ENCODE measurements around the gene ARHGEF12. TPM values are rescaled to one million over a fixed set of nuclear protein-coding genes. Genes with fewer than 3 reads are reported as not detected.

The ARHGEF12 gene
- total RNA-seq, 1 experiment from 2014 or later = 132 TPM

- no peak for DNase-seq (ENCODE audit: low spot score)
- Histone ChIP-seq H3K4me1 (ENCODE audit: insufficient read depth, low read length, poor library complexity, severe bottlenecking) (peaks cover 23% of the 10 kb centered on the region), H3K36me3 (ENCODE audit: insufficient read depth, low read length, poor library complexity, severe bottlenecking) (no peaks in the 10 kb centered on the region), H3K27me3 (replicated peaks; ENCODE audit: insufficient read depth, low read depth, low read length, poor library complexity) (no peaks in the 10 kb centered on the region), H3K4me3 (ENCODE audit: low read depth, low read length, poor library complexity, severe bottlenecking) (no peak overlapping the region), H3K9me3 (ENCODE audit: low read depth, low read length, poor library complexity, severe bottlenecking) (peaks cover 7% of the 10 kb centered on the region), H3K27ac (ENCODE audit: low read depth, low read length, poor library complexity, severe bottlenecking) (no peak overlapping the region)
- no TSS peak for BruUV-seq (replicated peaks)
- CTCF ChIA-PET = no interaction called here
- POLR2A ChIA-PET (ENCODE audit: low non-redundant PET) = no interaction called here
- intact Hi-C loops (cut with micrococcal nuclease; ENCODE audit: unreplicated experiment) = no loop called here
- TF ChIP-seq CTCF (conservative IDR thresholded peaks at IDR 0.05; ENCODE audit: low read depth, low read length) (no peak), EZH2 (IDR thresholded peaks at IDR 0.05; ENCODE audit: borderline replicate concordance, low read depth, low read length, poor library complexity, severe bottlenecking) (no peak)
Observed at GRCh38 chr11:120391854-120392253, 55.6 kb downstream of the ARHGEF12 start.

- Histone ChIP-seq H3K36me3 (ENCODE audit: insufficient read depth, low read length, poor library complexity, severe bottlenecking) (no peaks in the 10 kb centered on the region), H3K4me3 (ENCODE audit: low read depth, low read length, poor library complexity, severe bottlenecking) (no peak overlapping the region), H3K27ac (ENCODE audit: low read depth, low read length, poor library complexity, severe bottlenecking) (no peak overlapping the region), H3K9me3 (ENCODE audit: low read depth, low read length, poor library complexity, severe bottlenecking) (peaks cover 7% of the 10 kb centered on the region), H3K4me1 (ENCODE audit: insufficient read depth, low read length, poor library complexity, severe bottlenecking) (peaks cover 27% of the 10 kb centered on the region), H3K27me3 (replicated peaks; ENCODE audit: insufficient read depth, low read depth, low read length, poor library complexity) (no peaks in the 10 kb centered on the region)
- no TSS peak for BruUV-seq (replicated peaks)
- no peak for DNase-seq (ENCODE audit: low spot score)
- CTCF ChIA-PET = no interaction called here
- POLR2A ChIA-PET (ENCODE audit: low non-redundant PET) = no interaction called here
- TF ChIP-seq EZH2 (IDR thresholded peaks at IDR 0.05; ENCODE audit: borderline replicate concordance, low read depth, low read length, poor library complexity, severe bottlenecking) (no peak), CTCF (conservative IDR thresholded peaks at IDR 0.05; ENCODE audit: low read depth, low read length) (no peak)
- intact Hi-C loops (cut with micrococcal nuclease; ENCODE audit: unreplicated experiment) = no loop called here
Observed at GRCh38 chr11:120392314-120392713, 56.1 kb downstream of the ARHGEF12 start.

- no peak overlapping the region for H3K27ac ChIP-seq (ENCODE audit: low read depth, low read length, poor library complexity, severe bottlenecking)
- H3K4me3 ChIP-seq (ENCODE audit: low read depth, low read length, poor library complexity, severe bottlenecking) = no peak overlapping the region
- no peak for DNase-seq (ENCODE audit: low spot score)
- no TSS peak for BruUV-seq (replicated peaks)
- H3K4me1 ChIP-seq (ENCODE audit: insufficient read depth, low read length, poor library complexity, severe bottlenecking) = peaks cover 31% of the 10 kb centered on the region
- no peaks in the 10 kb centered on the region for H3K36me3 ChIP-seq (ENCODE audit: insufficient read depth, low read length, poor library complexity, severe bottlenecking)
- TF ChIP-seq CTCF (conservative IDR thresholded peaks at IDR 0.05; ENCODE audit: low read depth, low read length) (no peak), EZH2 (IDR thresholded peaks at IDR 0.05; ENCODE audit: borderline replicate concordance, low read depth, low read length, poor library complexity, severe bottlenecking) (no peak)
- H3K27me3 ChIP-seq (replicated peaks; ENCODE audit: insufficient read depth, low read depth, low read length, poor library complexity) = no peaks in the 10 kb centered on the region
- H3K9me3 ChIP-seq (ENCODE audit: low read depth, low read length, poor library complexity, severe bottlenecking) = peaks cover 7% of the 10 kb centered on the region
- ChIA-PET CTCF (no interaction called here), POLR2A (ENCODE audit: low non-redundant PET) (no interaction called here)
- intact Hi-C loops (cut with micrococcal nuclease; ENCODE audit: unreplicated experiment) = no loop called here
Observed at GRCh38 chr11:120392793-120393192, 56.6 kb downstream of the ARHGEF12 start.
